ENCODE measurements around the gene RETREG1.

RETREG1 gene

GRCh38 chr5:16567365-16567764 is 49.4 kb downstream of the RETREG1 start:
- Histone ChIP-seq H3K9me3 (ENCODE audit: control insufficient read depth, insufficient read depth, low read length) (no peaks in the 10 kb centered on the region), H3K27ac (ENCODE audit: low read depth, low read length) (no peak overlapping the region), H3K9ac (ENCODE audit: low read depth, low read length) (no peak overlapping the region), H3K36me3 (ENCODE audit: control insufficient read depth, insufficient read depth, low read length) (no peaks in the 10 kb centered on the region), H3K4me3 (ENCODE audit: low read depth, low read length) (no peak overlapping the region), H3K4me1 (ENCODE audit: control insufficient read depth, insufficient read depth, low read length) (no peaks in the 10 kb centered on the region), H3K27me3 (ENCODE audit: control insufficient read depth, insufficient read depth, low read length) (no peaks in the 10 kb centered on the region)

- Histone ChIP-seq H3K27ac (ENCODE audit: low read depth, low read length) (no peak overlapping the region), H3K4me3 (ENCODE audit: low read depth, low read length) (no peak overlapping the region), H3K27me3 (ENCODE audit: control insufficient read depth, insufficient read depth, low read length) (no peaks in the 10 kb centered on the region), H3K9me3 (ENCODE audit: control insufficient read depth, insufficient read depth, low read length) (no peaks in the 10 kb centered on the region), H3K9ac (ENCODE audit: low read depth, low read length) (no peak overlapping the region), H3K36me3 (ENCODE audit: control insufficient read depth, insufficient read depth, low read length) (no peaks in the 10 kb centered on the region), H3K4me1 (ENCODE audit: control insufficient read depth, insufficient read depth, low read length) (peaks cover 5% of the 10 kb centered on the region; the same call in 1 of the 2 replicates)
Observed at GRCh38 chr5:16565118-16565517, 51.7 kb downstream of the RETREG1 start.

- H3K9me3 ChIP-seq (ENCODE audit: control insufficient read depth, insufficient read depth, low read length) = no peaks in the 10 kb centered on the region
- no peaks in the 10 kb centered on the region for H3K27me3 ChIP-seq (ENCODE audit: control insufficient read depth, insufficient read depth, low read length)
- peaks cover 10% of the 10 kb centered on the region for H3K4me1 ChIP-seq (ENCODE audit: control insufficient read depth, insufficient read depth, low read length)
- no peaks in the 10 kb centered on the region for H3K36me3 ChIP-seq (ENCODE audit: control insufficient read depth, insufficient read depth, low read length)
- H3K27ac ChIP-seq (ENCODE audit: low read depth, low read length) = no peak overlapping the region
- no peak overlapping the region for H3K4me3 ChIP-seq (ENCODE audit: low read depth, low read length)
- H3K9ac ChIP-seq (ENCODE audit: low read depth, low read length) = no peak overlapping the region
Observed at GRCh38 chr5:16564248-16564867, 52.4 kb downstream of the RETREG1 start.

GRCh38 chr5:16563686-16564085 is 53.1 kb downstream of the RETREG1 start:
- Histone ChIP-seq H3K27ac (ENCODE audit: low read depth, low read length) (no peak overlapping the region), H3K4me1 (ENCODE audit: control insufficient read depth, insufficient read depth, low read length) (peaks cover 13% of the 10 kb centered on the region), H3K4me3 (ENCODE audit: low read depth, low read length) (no peak overlapping the region), H3K36me3 (ENCODE audit: control insufficient read depth, insufficient read depth, low read length) (no peaks in the 10 kb centered on the region), H3K9ac (ENCODE audit: low read depth, low read length) (no peak overlapping the region), H3K27me3 (ENCODE audit: control insufficient read depth, insufficient read depth, low read length) (no peaks in the 10 kb centered on the region), H3K9me3 (ENCODE audit: control insufficient read depth, insufficient read depth, low read length) (no peaks in the 10 kb centered on the region)

GRCh38 chr5:16561660-16562059 is 55.1 kb downstream of the RETREG1 start:
- H3K27me3 ChIP-seq (ENCODE audit: control insufficient read depth, insufficient read depth, low read length) = no peaks in the 10 kb centered on the region
- H3K4me1 ChIP-seq (ENCODE audit: control insufficient read depth, insufficient read depth, low read length) = peaks cover 13% of the 10 kb centered on the region
- H3K4me3 ChIP-seq (ENCODE audit: low read depth, low read length) = no peak overlapping the region
- no peaks in the 10 kb centered on the region for H3K36me3 ChIP-seq (ENCODE audit: control insufficient read depth, insufficient read depth, low read length)
- no peak overlapping the region for H3K9ac ChIP-seq (ENCODE audit: low read depth, low read length)
- no peak overlapping the region for H3K27ac ChIP-seq (ENCODE audit: low read depth, low read length)
- H3K9me3 ChIP-seq (ENCODE audit: control insufficient read depth, insufficient read depth, low read length) = no peaks in the 10 kb centered on the region

GRCh38 chr5:16559702-16560101 is 57.1 kb downstream of the RETREG1 start:
- Histone ChIP-seq H3K4me1 (ENCODE audit: control insufficient read depth, insufficient read depth, low read length) (peaks cover 13% of the 10 kb centered on the region), H3K9ac (ENCODE audit: low read depth, low read length) (no peak overlapping the region), H3K4me3 (ENCODE audit: low read depth, low read length) (no peak overlapping the region), H3K36me3 (ENCODE audit: control insufficient read depth, insufficient read depth, low read length) (no peaks in the 10 kb centered on the region), H3K27me3 (ENCODE audit: control insufficient read depth, insufficient read depth, low read length) (no peaks in the 10 kb centered on the region), H3K9me3 (ENCODE audit: control insufficient read depth, insufficient read depth, low read length) (no peaks in the 10 kb centered on the region), H3K27ac (ENCODE audit: low read depth, low read length) (no peak overlapping the region)

- H3K27ac ChIP-seq (ENCODE audit: low read depth, low read length) = no peak overlapping the region
- no peaks in the 10 kb centered on the region for H3K9me3 ChIP-seq (ENCODE audit: control insufficient read depth, insufficient read depth, low read length)
- H3K36me3 ChIP-seq (ENCODE audit: control insufficient read depth, insufficient read depth, low read length) = no peaks in the 10 kb centered on the region
- H3K4me1 ChIP-seq (ENCODE audit: control insufficient read depth, insufficient read depth, low read length) = peaks cover 13% of the 10 kb centered on the region
- no peak overlapping the region for H3K4me3 ChIP-seq (ENCODE audit: low read depth, low read length)
- H3K9ac ChIP-seq (ENCODE audit: low read depth, low read length) = no peak overlapping the region
- H3K27me3 ChIP-seq (ENCODE audit: control insufficient read depth, insufficient read depth, low read length) = no peaks in the 10 kb centered on the region
Observed at GRCh38 chr5:16558984-16559629, 57.7 kb downstream of the RETREG1 start.

- H3K9ac ChIP-seq (ENCODE audit: low read depth, low read length) = no peak overlapping the region
- H3K9me3 ChIP-seq (ENCODE audit: control insufficient read depth, insufficient read depth, low read length) = no peaks in the 10 kb centered on the region
- no peaks in the 10 kb centered on the region for H3K27me3 ChIP-seq (ENCODE audit: control insufficient read depth, insufficient read depth, low read length)
- H3K36me3 ChIP-seq (ENCODE audit: control insufficient read depth, insufficient read depth, low read length) = no peaks in the 10 kb centered on the region
- no peak overlapping the region for H3K4me3 ChIP-seq (ENCODE audit: low read depth, low read length)
- H3K27ac ChIP-seq (ENCODE audit: low read depth, low read length) = no peak overlapping the region
- H3K4me1 ChIP-seq (ENCODE audit: control insufficient read depth, insufficient read depth, low read length) = peaks cover 15% of the 10 kb centered on the region
Observed at GRCh38 chr5:16557477-16557876, 59.3 kb downstream of the RETREG1 start.

- no peaks in the 10 kb centered on the region for H3K36me3 ChIP-seq (ENCODE audit: control insufficient read depth, insufficient read depth, low read length)
- H3K4me3 ChIP-seq (ENCODE audit: low read depth, low read length) = no peak overlapping the region
- H3K4me1 ChIP-seq (ENCODE audit: control insufficient read depth, insufficient read depth, low read length) = peaks cover 5% of the 10 kb centered on the region; the same call in 1 of the 2 replicates
- H3K27me3 ChIP-seq (ENCODE audit: control insufficient read depth, insufficient read depth, low read length) = no peaks in the 10 kb centered on the region
- H3K9ac ChIP-seq (ENCODE audit: low read depth, low read length) = no peak overlapping the region
- no peak overlapping the region for H3K27ac ChIP-seq (ENCODE audit: low read depth, low read length)
- no peaks in the 10 kb centered on the region for H3K9me3 ChIP-seq (ENCODE audit: control insufficient read depth, insufficient read depth, low read length)
Observed at GRCh38 chr5:16554110-16554509, 62.7 kb downstream of the RETREG1 start.

GRCh38 chr5:16552666-16553343 is 64.0 kb downstream of the RETREG1 start:
- Histone ChIP-seq H3K4me3 (ENCODE audit: low read depth, low read length) (no peak overlapping the region), H3K9ac (ENCODE audit: low read depth, low read length) (no peak overlapping the region), H3K4me1 (ENCODE audit: control insufficient read depth, insufficient read depth, low read length) (peaks cover 3% of the 10 kb centered on the region; the same call in 1 of the 2 replicates), H3K36me3 (ENCODE audit: control insufficient read depth, insufficient read depth, low read length) (no peaks in the 10 kb centered on the region), H3K27me3 (ENCODE audit: control insufficient read depth, insufficient read depth, low read length) (no peaks in the 10 kb centered on the region), H3K9me3 (ENCODE audit: control insufficient read depth, insufficient read depth, low read length) (no peaks in the 10 kb centered on the region), H3K27ac (ENCODE audit: low read depth, low read length) (no peak overlapping the region)

GRCh38 chr5:16551628-16552027 is 65.2 kb downstream of the RETREG1 start:
- Histone ChIP-seq H3K4me3 (ENCODE audit: low read depth, low read length) (no peak overlapping the region), H3K9ac (ENCODE audit: low read depth, low read length) (no peak overlapping the region), H3K9me3 (ENCODE audit: control insufficient read depth, insufficient read depth, low read length) (no peaks in the 10 kb centered on the region), H3K36me3 (ENCODE audit: control insufficient read depth, insufficient read depth, low read length) (no peaks in the 10 kb centered on the region), H3K27ac (ENCODE audit: low read depth, low read length) (no peak overlapping the region), H3K4me1 (ENCODE audit: control insufficient read depth, insufficient read depth, low read length) (peaks cover 3% of the 10 kb centered on the region; the same call in 1 of the 2 replicates), H3K27me3 (ENCODE audit: control insufficient read depth, insufficient read depth, low read length) (no peaks in the 10 kb centered on the region)
